PFSK-1 (cell line): Measurements from ENCODE around the gene DDX10.

Experiments used
- POLR2AphosphoS5 ChIP-seq: IDR thresholded peaks from 2 replicates; pipeline ENCODE4 v1.6.1; 2012; ENCODE audit warnings: low read depth, mild to moderate bottlenecking, control low read depth, low read length, moderate library complexity
- SIN3A ChIP-seq: IDR thresholded peaks from 2 replicates; pipeline ENCODE4 v1.6.1; 2012; ENCODE audit warnings: mild to moderate bottlenecking, low read length, moderate library complexity, borderline replicate concordance; ENCODE audit not compliant: insufficient read depth
- TAF1 ChIP-seq: IDR thresholded peaks from 2 replicates; pipeline ENCODE4 v1.6.1; 2012; ENCODE audit warnings: low read length, control low read depth, borderline replicate concordance; ENCODE audit not compliant: insufficient read depth

DNA sequence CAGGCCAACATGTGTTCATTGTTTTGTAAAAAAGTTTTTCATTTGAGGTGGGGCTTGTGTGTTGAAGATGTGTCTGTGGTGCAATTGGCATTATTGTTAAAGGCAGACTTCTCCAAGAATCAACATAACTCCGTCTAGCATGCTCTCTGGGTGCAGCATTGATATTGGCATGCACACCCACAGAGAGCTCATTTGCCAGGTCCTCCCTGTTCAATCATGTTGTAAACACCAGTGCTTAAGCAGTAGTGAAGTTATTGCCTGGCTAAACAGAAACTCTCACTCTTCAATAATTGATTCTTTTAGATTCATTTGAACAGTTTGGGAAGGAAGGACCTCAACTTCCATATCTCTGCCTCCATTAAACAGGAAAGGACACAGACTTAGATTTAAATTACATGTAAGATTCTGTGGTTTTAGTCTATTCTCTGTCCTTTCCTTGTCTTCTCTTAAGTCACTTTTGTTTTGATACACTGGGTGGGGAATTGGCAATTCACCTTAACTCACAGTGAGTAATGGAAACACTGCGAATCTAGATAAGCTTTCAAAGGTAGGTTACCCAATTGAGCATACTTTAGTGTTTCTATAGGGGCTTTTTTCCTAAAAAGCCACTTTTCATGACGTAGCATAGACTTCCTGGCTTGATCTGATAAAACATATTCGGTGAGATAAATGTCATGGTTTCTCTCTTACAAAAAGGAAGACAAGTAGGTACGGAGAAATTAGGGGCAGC lies 40.5 kb upstream of the DDX10 start:
- TF ChIP-seq SIN3A, result no peak
- no peak for TF ChIP-seq TAF1
- no peak for TF ChIP-seq POLR2AphosphoS5
